Psoas muscle (tissue), 8 donors: ENCODE results near the gene SLIT3. TPM values are rescaled to one million over a fixed set of nuclear protein-coding genes. Genes with fewer than 3 reads are reported as not detected.

ENCODE experiments used
- ATAC-seq, 4 donors: fragments of 200-7000 bp; cut with Tn5 transposase; one replicate each; pipeline ENCODE4 v1.9.1; 2020; ENCODE audit warnings: moderate library complexity in 3 of 4, mild to moderate bottlenecking in 2 of 4
- DNase-seq, 2 donors: peaks; one replicate each; pipeline ENCODE4 v3.0.0-alpha.2; 2020
- H3K27ac ChIP-seq: fragments of 200-600 bp; one replicate; pipeline ENCODE4 v1.8.0; 2022
- H3K27me3 ChIP-seq, 3 donors: fragments of 200-600 bp in 1 of 3; one replicate each; pipeline versions ENCODE4 v1.6.1 to v1.8.0; 2013 to 2022; ENCODE audit warnings: low read length in 2 of 3, mild to moderate bottlenecking in 2 of 3, moderate library complexity in 1 of 3; ENCODE audit not compliant: insufficient read depth in 3 of 3
- H3K36me3 ChIP-seq, 2 donors: fragments of 200-600 bp in 1 of 2; one replicate each; pipeline versions ENCODE4 v1.6.1 to v1.8.0; 2013 to 2022; ENCODE audit warnings: low read depth in 1 of 2, mild to moderate bottlenecking in 1 of 2, moderate library complexity in 1 of 2; ENCODE audit not compliant: insufficient read depth in 1 of 2
- H3K4me1 ChIP-seq: fragments of 200-600 bp; one replicate; pipeline ENCODE4 v1.8.0; 2022
- H3K4me3 ChIP-seq: fragments of 200-600 bp; one replicate; pipeline ENCODE4 v1.8.0; 2022; ENCODE audit warnings: mild to moderate bottlenecking
- H3K9me3 ChIP-seq: fragments of 200-600 bp; one replicate; pipeline ENCODE4 v1.8.0; 2022
- CTCF ChIP-seq: fragments of 200-600 bp; IDR thresholded peaks from one replicate; pipeline ENCODE4 v1.8.0; 2022; ENCODE audit warnings: antibody characterized with exemption
- WGBS, 3 donors: extraction: QIAGEN DNeasy Blood & Tissue Kit; methylation state at CpG; one replicate each; pipeline versions ENCODE4 v1.1.6 to v1.1.7; 2013; 5-methylcytosine and 5-hydroxymethylcytosine counted together
- intact Hi-C, 2 donors: fragments of 100-400 bp; cut with DNase I; formaldehyde crosslinking; loops; one replicate each; pipeline versions ENCODE4 v1.11.0 to v1.14.2; 2022
- long read RNA-seq, 2 donors: library from polyadenylated mRNA; unstranded; transcript quantifications; one replicate each; pipeline ENCODE4 v2.0.0, GENCODE V29; 2021
- polyA plus RNA-seq, 3 donors: library from polyadenylated mRNA; stranded (reverse); fragments of 200-250 nt; gene quantifications; one replicate each; pipeline ENCODE4 v1.2.3, GENCODE V29; 2013
- total RNA-seq, 4 donors: library from RNA; stranded (reverse); fragmentation: NEBNext Ultra II Directional in 2 of 4; extraction: Animal tissue kit (Norgen Biotek cat#: 25700) in 2 of 4; gene quantifications; one replicate each; pipeline versions ENCODE4 v1.2.1 to v1.2.4, GENCODE V29; 2021 to 2023
- donor health status: healthy with polysubstance abuse.
- donor health status: DM: no; HTN: no; CAD: no; lungs with moderate emphysema.
- donor health status: Bipolar disorder and iron deficiency.
- donor health status: healthy.
- donor health status: DM: yes; HTN: yes; CAD: no.
- donor health status: DM: no; HTN: no; CAD: no.
- donor health status: DM: no; HTN: no; CAD: no.
- donor health status: DM: yes; HTN: yes; CAD: no.

SLIT3 gene
- total RNA-seq (1 to 10 TPM; 2.1 to 5.9 (median 2.9) TPM), polyA plus RNA-seq (under 1 TPM; 0.81 to 0.89 (median 0.84) TPM)
- long read RNA-seq, donor 1, partial matches to known transcripts, result 1 of 1 reads
- long read RNA-seq, donor 1, other reads (novel, unspliced or antisense), result 0 of 1 reads
- long read RNA-seq, donor 2, partial matches to known transcripts, result 1 of 2 reads
- long read RNA-seq, donor 2, other reads (novel, unspliced or antisense), result 1 of 2 reads

- WGBS, 3 donors, result 1 to 2% (median 1%) methylated on average over 43 to 101 of the region's 101 CpGs
- Histone ChIP-seq H3K4me3 (peak within 1 kb of the TSS; percentile 58), H3K36me3 (no peaks in the 10 kb centered on the region), H3K9me3 (no peaks in the 10 kb centered on the region), H3K27me3 (peaks cover 0 to 49% (median 18%) of the 10 kb centered on the region in 3 donors), H3K27ac (no peak within 1 kb of the TSS), H3K4me1 (no peaks in the 10 kb centered on the region)
- TF ChIP-seq CTCF, result no peak
- peak; percentile 55 to 87 (median 70) for ATAC-seq
- intact Hi-C loops, result loop anchor here (5.0 to 10.0 kb wide), 3 partner anchors 244 to 623 kb away; no protein-coding TSS in a partner anchor
- DNase-seq, result peak; percentile 65 to 78
Measured at GRCh38 chr5:169300468-169301385, at the start of gene SLIT3. Gene SLIT3, minus strand, starts transcription at chr5:169301139. Its CDS starts 430 bp downstream, at chr5:169300709.

- Histone ChIP-seq H3K27ac (no peak overlapping the region), H3K27me3 (no peaks in the 10 kb centered on the region), H3K9me3 (no peaks in the 10 kb centered on the region), H3K36me3 (no peaks in the 10 kb centered on the region), H3K4me1 (no peaks in the 10 kb centered on the region), H3K4me3 (no peak overlapping the region)
- 74 to 83% (median 82%) methylated on average over 1 of the region's 1 CpG for WGBS, 3 donors
- no peak for TF ChIP-seq CTCF
- ATAC-seq (no peak), DNase-seq (no peak)
- intact Hi-C loops, result no loop called here
Measured at GRCh38 chr5:169350016-169350415, 49.1 kb upstream of the SLIT3 start.

DNA sequence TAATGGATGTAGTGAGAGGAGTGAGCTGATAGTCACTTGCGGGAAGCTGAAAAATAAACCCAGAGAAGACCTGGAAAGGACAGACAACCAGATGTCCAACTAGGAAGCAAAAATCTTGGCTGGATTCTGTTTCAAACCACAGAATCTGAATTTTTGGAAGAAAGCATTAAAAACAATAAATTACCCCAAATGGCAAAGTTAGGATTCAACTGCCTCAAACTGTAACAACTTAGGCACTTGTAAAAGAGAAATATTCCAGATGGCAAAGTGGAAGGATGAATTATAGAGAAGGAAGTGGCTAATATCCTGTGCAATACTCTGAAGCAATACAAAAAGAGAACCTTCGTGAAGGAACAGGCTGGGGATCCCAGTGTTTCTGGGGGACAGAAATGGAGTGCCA, 46.8 kb upstream of the SLIT3 start:
- Histone ChIP-seq H3K4me1 (no peaks in the 10 kb centered on the region), H3K36me3 (no peaks in the 10 kb centered on the region), H3K27ac (no peak overlapping the region), H3K27me3 (no peaks in the 10 kb centered on the region), H3K4me3 (no peak overlapping the region), H3K9me3 (no peaks in the 10 kb centered on the region)
- intact Hi-C loops, result no loop called here
- no peak for TF ChIP-seq CTCF
- no peak for DNase-seq
- ATAC-seq, result no peak
- WGBS, 3 donors, result 45 to 59% (median 58%) methylated on average over 2 of the region's 2 CpGs

DNA sequence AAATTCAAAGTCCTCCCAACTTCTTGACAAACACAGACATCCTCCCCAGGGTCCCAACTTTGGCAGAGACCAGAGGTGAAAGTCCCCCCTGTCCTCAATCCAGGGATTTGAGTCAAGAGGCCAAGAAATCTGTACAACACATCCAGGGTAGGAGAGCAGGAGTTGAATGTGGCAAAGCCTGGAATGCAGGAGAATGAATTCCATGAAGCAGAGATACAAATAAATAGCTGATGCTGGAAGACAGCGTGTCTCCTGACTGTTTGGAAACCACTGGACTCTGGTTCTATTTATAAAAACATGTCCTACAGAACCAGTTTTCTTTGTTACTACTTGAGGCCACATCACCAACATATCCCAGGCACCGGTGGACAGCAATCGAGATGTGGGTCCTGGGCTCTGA, 43.7 kb upstream of the SLIT3 start:
- no peak for TF ChIP-seq CTCF

More for the DNA sequence above, 43.7 kb upstream of the SLIT3 start:
- H3K27me3 ChIP-seq, result no peaks in the 10 kb centered on the region
- intact Hi-C loops, result no loop called here
- ATAC-seq (no peak), DNase-seq (peak in 1 of 2 donors; percentile 17)
- H3K4me1 ChIP-seq, result no peaks in the 10 kb centered on the region
- H3K9me3 ChIP-seq, result no peaks in the 10 kb centered on the region
- no peak overlapping the region for H3K4me3 ChIP-seq
- WGBS, 3 donors, result 66 to 71% (median 66%) methylated on average over 3 of the region's 3 CpGs
- no peak overlapping the region for H3K27ac ChIP-seq
- no peaks in the 10 kb centered on the region for H3K36me3 ChIP-seq
